GM18867 (cell line): ENCODE measurements around the gene CPNE5.
"Not testable (repeated sequence)": the region's sequence is repeated elsewhere in the genome, so short reads cannot be mapped to it uniquely, and the experiment has no call there.

Experiments used
- ATAC-seq: cut with Tn5 transposase; IDR thresholded peaks from one replicate; pipeline ENCODE4 v1.9.1; 2021; ENCODE audit warnings: mild to moderate bottlenecking, moderate library complexity; ENCODE audit not compliant: unreplicated experiment

The CPNE5 gene

DNA sequence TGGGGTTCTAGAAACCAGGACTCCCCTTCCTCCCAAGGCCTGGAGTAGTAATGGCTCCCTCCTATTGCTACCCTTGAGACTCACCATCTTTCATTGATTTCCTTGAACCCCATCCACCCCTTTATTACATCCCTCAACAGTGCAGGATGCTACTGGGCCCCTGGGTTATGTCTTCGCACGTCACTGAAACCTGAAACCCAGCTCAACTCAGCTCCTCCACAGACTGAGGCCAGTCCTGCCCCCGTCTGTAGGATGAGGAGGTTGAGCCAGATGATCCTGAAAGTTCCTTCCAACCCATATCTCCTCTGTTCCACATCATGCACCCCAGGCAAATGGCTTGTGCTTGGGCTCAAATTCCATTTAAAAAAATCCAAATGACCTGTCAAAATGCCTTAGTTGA lies 21.4 kb downstream of the CPNE5 start:
- ATAC-seq = no peak

DNA sequence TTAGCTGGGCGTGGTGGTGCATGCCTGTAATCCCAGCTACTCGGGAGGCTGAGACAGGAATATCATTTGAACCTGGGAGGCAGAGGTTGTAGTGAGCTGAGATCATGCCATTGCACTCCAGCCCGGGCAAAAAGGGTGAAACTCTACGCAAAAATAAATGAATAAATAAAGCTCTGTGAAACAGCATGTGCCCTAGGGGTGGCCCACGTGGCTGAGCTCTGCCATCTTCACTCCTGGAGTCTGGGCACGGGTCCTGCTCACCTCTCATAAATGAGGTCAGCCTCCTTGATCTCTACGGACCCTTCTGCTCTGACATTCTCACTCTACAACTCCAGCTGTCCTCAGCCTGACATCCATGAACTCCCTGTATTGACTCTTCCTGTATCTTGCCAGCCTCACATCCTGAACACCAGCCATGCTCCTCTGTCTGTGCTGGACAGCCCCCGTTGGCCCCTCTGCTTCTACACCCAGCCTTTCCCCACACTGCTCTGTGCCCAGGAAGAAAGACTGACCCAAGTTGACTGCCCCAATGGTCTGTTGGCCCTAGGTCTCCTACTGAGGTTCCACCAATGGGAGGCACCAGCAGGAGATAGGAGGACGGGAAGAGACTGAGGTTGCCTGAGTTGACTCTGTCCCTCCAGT lies 21.9 kb downstream of the CPNE5 start:
- ATAC-seq = no peak

GRCh38 chr6:36815962-36816735 lies 23.1 kb downstream of the CPNE5 start:
- no peak for ATAC-seq

DNA sequence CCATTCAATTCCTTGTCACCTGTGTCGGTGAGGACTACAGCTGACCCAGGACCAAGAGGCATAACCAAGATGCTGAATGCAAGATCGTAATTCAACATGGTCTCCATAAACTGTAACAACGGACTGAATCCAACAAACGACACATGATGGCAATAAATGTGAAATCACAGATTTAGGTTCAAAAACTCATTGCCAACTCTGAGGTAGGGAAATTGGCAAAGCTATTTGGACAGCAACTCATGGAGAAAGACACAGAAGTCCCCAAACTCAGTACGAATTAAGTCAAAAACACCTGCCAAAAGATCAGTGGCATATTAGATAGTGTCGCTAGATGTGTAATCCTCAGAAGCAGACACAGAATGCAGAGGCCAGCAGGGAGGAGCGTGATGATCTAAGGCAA lies 25.0 kb downstream of the CPNE5 start:
- no peak for ATAC-seq

DNA sequence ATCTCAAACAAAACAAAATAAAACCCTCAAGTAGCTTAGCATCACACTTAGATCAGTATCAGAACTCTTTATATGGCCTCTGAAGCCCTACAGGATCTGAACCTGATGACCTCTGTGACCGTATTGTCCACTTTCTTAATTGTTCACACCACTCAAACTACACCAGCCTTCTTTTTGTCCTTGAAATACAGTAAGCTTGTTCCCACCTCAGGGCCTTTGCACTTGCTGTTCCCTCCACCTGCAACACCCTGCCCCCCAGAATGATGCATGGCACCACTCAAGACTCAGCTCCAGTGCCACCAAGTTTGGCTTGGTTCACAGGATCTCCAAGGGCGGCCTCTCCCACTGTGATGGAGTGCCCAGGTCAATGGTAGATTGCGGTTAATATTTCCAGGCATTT lies 25.7 kb downstream of the CPNE5 start:
- no peak for ATAC-seq

DNA sequence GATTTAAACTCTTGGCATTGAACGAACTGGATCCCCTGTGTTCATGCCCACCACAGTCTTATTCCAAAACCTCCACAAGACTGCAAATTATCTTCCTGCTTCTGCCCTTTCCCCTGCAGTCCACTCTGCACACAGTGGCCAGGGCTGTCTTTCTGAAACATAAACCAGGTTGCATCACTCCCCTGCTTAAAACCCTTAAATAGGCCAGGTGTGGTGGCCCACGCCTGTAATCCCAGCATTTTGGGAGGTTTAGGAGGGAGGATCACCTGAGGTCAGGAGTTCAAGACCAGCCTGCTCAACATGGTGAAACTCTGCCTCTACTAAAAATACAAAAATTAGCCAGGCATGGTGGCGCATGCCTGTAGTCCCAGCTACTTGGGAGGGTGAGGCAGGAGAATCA lies 26.2 kb downstream of the CPNE5 start:
- not testable (repeated sequence) for ATAC-seq

GRCh38 chr6:36809941-36810803 lies 29.1 kb downstream of the CPNE5 start:
- ATAC-seq = no peak

- no peak for ATAC-seq
Measured at GRCh38 chr6:36809156-36809555, 30.1 kb downstream of the CPNE5 start.

GRCh38 chr6:36808634-36809033 lies 30.6 kb downstream of the CPNE5 start:
- no peak for ATAC-seq

DNA sequence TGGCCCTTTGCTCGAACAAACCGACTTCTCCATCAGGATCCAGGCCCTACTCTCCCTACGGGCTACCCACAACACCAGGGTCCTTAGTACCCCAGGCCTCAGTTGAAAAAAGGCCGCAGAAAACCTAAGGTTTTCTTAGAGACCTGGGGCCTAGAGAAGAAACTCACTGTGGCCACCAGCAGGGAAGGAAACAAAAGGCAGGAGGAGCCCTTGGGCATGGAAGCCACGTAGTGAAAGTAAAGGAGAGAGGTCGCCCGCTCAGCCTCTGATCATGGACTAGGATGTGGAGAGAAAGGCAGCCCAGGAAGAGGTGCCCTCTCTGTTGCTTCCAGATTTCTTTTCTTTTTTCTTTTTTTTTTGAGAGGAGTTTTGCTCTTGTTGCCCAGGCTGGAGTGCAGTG lies 31.5 kb downstream of the CPNE5 start:
- ATAC-seq = no peak

- ATAC-seq = no peak
Measured at GRCh38 chr6:36807143-36807542, 32.1 kb downstream of the CPNE5 start.

- ATAC-seq = no peak
Measured at GRCh38 chr6:36805917-36806316, 33.3 kb downstream of the CPNE5 start.

DNA sequence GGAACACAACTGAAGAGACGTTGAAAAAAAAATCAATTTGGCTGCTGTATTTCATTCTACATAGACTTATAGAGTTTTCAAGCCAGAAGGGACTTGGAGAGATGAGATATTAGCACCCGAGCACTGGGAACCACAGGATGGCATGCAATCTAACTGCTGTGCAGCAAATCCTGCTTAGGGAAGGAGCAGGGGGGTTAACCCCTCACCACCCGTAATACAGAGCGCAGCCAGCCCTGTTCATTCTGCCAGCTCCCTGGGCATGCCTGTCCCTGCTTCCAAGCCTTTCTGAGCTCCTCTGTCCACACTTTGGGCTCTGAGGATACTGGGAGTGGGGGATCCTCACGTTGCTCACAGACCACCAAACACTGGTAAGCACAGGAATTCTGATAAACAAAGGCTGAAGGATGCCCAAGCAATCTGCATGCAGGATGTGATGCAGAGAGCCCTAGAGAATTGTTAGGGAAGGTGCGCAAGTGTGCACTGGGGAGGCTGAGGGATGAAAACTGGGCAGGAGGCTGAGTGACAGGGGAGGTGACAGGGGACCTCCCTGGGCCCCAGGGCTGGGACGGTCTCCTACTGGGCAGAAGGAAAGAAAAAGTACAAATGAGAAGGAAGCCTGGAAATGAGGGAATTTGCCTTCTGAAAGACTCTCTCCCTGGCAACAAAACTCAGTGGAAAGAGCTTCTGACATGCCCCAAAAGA lies 34.0 kb downstream of the CPNE5 start:
- ATAC-seq = no peak

DNA sequence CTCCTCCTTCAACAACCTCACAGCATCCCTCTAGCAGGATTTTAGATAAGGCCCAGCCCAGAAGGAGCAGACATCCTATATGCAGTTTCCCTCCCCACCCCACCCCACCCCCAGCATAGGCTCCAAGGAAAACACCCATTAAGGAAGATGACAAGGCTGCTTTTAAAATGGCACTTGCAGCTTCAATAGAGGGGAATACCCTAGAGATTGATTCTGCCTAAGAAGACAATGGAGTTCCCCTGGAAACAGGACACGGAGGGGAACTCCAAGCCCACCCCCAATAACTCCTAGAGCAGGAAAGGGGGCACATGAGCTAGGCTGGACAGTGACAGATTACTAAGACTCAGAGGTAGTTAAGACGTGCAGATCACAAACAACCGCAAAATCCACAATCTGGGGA lies 34.7 kb downstream of the CPNE5 start:
- ATAC-seq = no peak

DNA sequence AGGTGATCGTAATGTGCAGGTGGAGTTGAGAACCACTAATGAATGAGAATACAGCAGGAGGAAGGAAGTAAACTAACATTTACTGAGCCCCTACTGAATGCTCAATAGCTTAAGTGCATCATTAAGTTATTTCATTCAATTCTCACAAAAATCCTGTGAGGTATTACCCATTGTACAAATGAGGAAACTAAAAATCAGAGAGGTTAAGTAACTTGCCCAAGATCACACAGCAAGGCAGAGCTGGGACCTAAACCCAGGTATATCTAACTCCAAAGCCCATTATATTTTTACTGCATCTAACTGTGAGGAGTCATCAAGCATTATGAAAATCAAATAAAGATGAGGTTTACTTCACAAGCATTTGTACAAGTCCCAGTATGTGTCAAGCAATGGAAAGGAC lies 35.3 kb downstream of the CPNE5 start:
- ATAC-seq = no peak

- ATAC-seq = no peak
Measured at GRCh38 chr6:36803482-36803881, 35.8 kb downstream of the CPNE5 start.

DNA sequence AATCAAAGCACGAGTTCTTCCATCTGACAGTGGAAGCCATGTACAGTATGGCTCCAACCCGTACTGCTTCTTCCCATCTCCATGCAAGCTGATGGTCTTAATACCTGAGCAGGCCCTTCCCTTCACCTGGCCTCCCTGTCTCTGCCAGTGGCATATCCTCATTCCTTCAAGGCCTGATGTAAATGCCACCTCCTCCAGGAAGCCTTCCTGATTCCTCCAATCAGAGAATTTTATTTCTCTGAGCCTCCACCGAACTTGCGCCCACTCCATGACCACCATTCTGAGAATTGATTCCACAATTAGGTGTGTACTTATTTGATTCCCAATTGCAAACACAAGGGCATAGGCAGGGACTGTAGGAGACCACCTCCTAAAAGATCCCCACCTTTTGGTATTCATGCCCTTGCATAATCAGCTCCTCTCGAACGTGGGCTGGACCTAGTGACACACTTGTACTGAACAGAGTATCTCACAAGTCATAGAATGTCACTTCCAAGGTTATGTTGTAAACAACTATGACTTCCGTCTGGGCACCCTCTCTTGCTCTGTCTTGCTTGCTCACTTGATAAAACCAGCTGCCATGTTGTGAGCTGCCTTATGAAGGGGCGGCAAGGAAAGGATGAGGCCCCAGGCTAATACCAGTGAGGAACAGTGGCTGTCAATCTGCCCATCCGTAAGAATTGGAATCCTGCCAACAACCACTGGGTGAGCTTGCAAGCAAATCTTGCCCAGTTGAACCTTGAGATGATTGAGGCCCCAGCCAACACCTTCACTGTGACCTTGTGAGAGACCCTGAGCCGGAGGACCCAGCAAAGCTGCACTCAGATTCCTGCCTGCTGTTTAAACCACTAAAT lies 38.8 kb downstream of the CPNE5 start:
- no peak for ATAC-seq

DNA sequence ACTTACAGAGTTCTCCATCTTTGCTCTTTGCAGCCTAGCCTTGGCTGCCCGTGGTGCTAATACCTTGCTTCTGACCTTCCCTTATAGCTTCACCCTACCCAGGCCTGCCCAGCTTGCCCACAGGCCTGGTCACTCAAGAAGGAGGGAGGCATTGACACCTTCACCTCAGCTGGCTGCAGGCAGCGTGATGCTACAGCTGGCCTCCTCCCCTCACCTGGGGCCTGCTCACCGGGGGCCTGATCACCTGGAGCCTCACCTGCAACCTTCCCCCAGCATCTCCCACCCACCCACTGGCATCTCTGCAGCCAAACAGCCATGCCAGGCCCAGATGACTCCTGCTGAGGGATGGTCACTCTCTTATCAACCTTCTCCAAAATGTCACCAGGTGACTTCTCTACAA lies 40.4 kb downstream of the CPNE5 start:
- ATAC-seq = no peak

- ATAC-seq = no peak
Measured at GRCh38 chr6:36797653-36798052, 41.6 kb downstream of the CPNE5 start.

DNA sequence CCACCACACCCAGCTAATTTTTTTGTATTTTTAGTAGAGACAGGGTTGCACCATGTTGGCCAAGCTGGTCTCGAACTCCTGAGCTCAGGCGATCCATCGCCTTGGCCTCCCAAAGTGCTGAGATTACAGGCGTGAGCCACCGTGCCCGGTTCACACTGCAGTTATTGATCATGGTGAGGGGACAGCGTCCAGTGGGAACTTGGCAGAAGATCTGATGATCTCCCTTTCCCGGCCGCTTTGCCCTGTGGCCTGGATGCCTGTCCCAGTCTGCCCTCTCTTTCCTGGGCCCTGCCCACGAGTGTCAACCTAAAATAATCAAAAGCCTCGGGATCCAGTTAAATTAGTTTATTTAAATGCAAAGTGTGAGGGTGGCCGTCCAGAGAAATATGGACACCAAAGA lies 42.2 kb downstream of the CPNE5 start:
- no peak for ATAC-seq
